ENCODE data around the gene FRMD4A.

FRMD4A gene

GRCh38 chr10:13993673-13994089 lies 337.0 kb downstream of the FRMD4A start:
- Histone ChIP-seq H3K4me3 (ENCODE audit: low read depth in 1 of 5, low read length in 5 of 5) (no peak overlapping the region), H3K4me1 (ENCODE audit: control insufficient read depth in 5 of 5, insufficient read depth in 5 of 5, low read length in 5 of 5) (peaks cover 15 to 36% (median 26%) of the 10 kb centered on the region in 5 donors), H3K27me3 (ENCODE audit: control insufficient read depth in 5 of 5, insufficient read depth in 4 of 5, low read length in 5 of 5) (no peaks in the 10 kb centered on the region), H3K9ac (ENCODE audit: low read length in 5 of 5) (no peak overlapping the region), H3K27ac (ENCODE audit: low read depth, low read length) (no peak overlapping the region), H3K36me3 (ENCODE audit: control insufficient read depth in 5 of 5, insufficient read depth in 5 of 5, low read length in 5 of 5) (no peaks in the 10 kb centered on the region), H3K9me3 (ENCODE audit: control insufficient read depth in 5 of 5, low read length in 5 of 5) (no peaks in the 10 kb centered on the region)

GRCh38 chr10:13993169-13993568 lies 337.6 kb downstream of the FRMD4A start:
- no peak overlapping the region for H3K9ac ChIP-seq (ENCODE audit: low read length in 5 of 5)
- no peak overlapping the region for H3K27ac ChIP-seq (ENCODE audit: low read depth, low read length)
- H3K27me3 ChIP-seq (ENCODE audit: control insufficient read depth in 5 of 5, insufficient read depth in 4 of 5, low read length in 5 of 5) = no peaks in the 10 kb centered on the region
- H3K9me3 ChIP-seq (ENCODE audit: control insufficient read depth in 5 of 5, low read length in 5 of 5) = no peaks in the 10 kb centered on the region
- no peaks in the 10 kb centered on the region for H3K36me3 ChIP-seq (ENCODE audit: control insufficient read depth in 5 of 5, insufficient read depth in 5 of 5, low read length in 5 of 5)
- peaks cover 15 to 36% (median 26%) of the 10 kb centered on the region in 5 donors for H3K4me1 ChIP-seq (ENCODE audit: control insufficient read depth in 5 of 5, insufficient read depth in 5 of 5, low read length in 5 of 5)
- H3K4me3 ChIP-seq (ENCODE audit: low read depth in 1 of 5, low read length in 5 of 5) = no peak overlapping the region

DNA sequence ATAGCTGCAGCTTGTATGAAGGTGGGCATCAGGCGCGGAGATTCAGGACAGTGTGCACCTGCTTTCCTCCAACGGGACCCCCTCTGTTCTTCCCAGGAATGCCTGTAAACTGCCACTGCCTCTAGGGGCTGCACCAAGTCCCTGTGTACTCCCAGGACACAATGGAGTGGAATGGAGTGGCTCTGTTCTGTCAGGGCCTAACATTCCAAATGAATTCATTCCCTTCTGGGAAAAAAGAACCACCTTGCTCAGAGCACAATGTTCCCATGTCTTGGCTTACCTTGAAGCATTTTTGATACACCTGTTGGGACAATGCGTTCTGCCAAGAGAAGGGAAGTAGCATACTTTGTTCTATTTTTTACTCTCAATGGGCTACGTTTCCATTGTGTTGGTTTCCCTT lies 339.4 kb downstream of the FRMD4A start:
- Histone ChIP-seq H3K4me1 (ENCODE audit: control insufficient read depth in 5 of 5, insufficient read depth in 5 of 5, low read length in 5 of 5) (peaks cover 15 to 39% (median 26%) of the 10 kb centered on the region in 5 donors), H3K4me3 (ENCODE audit: low read depth in 1 of 5, low read length in 5 of 5) (peak overlapping the region in 4 of 5 donors; percentile 7 to 57 (median 36)), H3K36me3 (ENCODE audit: control insufficient read depth in 5 of 5, insufficient read depth in 5 of 5, low read length in 5 of 5) (no peaks in the 10 kb centered on the region), H3K9ac (ENCODE audit: low read length in 5 of 5) (no peak overlapping the region), H3K27ac (ENCODE audit: low read depth, low read length) (peak overlapping the region; percentile 50), H3K27me3 (ENCODE audit: control insufficient read depth in 5 of 5, insufficient read depth in 4 of 5, low read length in 5 of 5) (no peaks in the 10 kb centered on the region), H3K9me3 (ENCODE audit: control insufficient read depth in 5 of 5, low read length in 5 of 5) (no peaks in the 10 kb centered on the region)

GRCh38 chr10:13990946-13991345 lies 339.8 kb downstream of the FRMD4A start:
- no peaks in the 10 kb centered on the region for H3K27me3 ChIP-seq (ENCODE audit: control insufficient read depth in 5 of 5, insufficient read depth in 4 of 5, low read length in 5 of 5)
- H3K4me3 ChIP-seq (ENCODE audit: low read depth in 1 of 5, low read length in 5 of 5) = peak overlapping the region; percentile 7 to 57 (median 39)
- H3K27ac ChIP-seq (ENCODE audit: low read depth, low read length) = peak overlapping the region; percentile 50
- no peaks in the 10 kb centered on the region for H3K9me3 ChIP-seq (ENCODE audit: control insufficient read depth in 5 of 5, low read length in 5 of 5)
- H3K36me3 ChIP-seq (ENCODE audit: control insufficient read depth in 5 of 5, insufficient read depth in 5 of 5, low read length in 5 of 5) = no peaks in the 10 kb centered on the region
- H3K9ac ChIP-seq (ENCODE audit: low read length in 5 of 5) = peak overlapping the region in 2 of 5 donors; percentile 29 to 30
- peaks cover 15 to 39% (median 26%) of the 10 kb centered on the region in 5 donors for H3K4me1 ChIP-seq (ENCODE audit: control insufficient read depth in 5 of 5, insufficient read depth in 5 of 5, low read length in 5 of 5)

DNA sequence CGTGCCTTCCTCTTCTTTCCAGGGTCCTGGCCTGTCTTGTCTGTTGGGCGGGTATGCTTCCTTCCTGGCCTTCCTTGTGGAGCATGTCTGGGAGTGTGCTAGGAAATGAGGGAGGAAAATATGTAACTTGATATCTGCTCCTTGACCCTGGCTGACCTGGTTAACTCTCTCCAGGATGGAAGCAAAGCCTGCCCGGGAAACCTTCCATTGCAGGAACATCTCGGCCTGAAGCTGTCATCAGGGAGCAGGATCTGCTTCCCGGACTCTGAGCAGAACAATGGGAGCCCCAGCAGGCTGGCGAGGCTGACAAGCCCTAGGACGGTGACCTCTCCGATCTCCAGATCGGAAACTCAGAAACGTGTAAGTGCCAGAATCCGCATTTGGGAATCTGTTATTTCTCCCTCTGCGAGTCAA lies 340.3 kb downstream of the FRMD4A start:
- peak overlapping the region; percentile 7 to 57 (median 39) for H3K4me3 ChIP-seq (ENCODE audit: low read depth in 1 of 5, low read length in 5 of 5)
- peaks cover 15 to 39% (median 26%) of the 10 kb centered on the region in 5 donors for H3K4me1 ChIP-seq (ENCODE audit: control insufficient read depth in 5 of 5, insufficient read depth in 5 of 5, low read length in 5 of 5)
- no peaks in the 10 kb centered on the region for H3K9me3 ChIP-seq (ENCODE audit: control insufficient read depth in 5 of 5, low read length in 5 of 5)
- peak overlapping the region; percentile 50 for H3K27ac ChIP-seq (ENCODE audit: low read depth, low read length)
- peak overlapping the region in 3 of 5 donors; percentile 26 to 30 (median 29) for H3K9ac ChIP-seq (ENCODE audit: low read length in 5 of 5)
- no peaks in the 10 kb centered on the region for H3K36me3 ChIP-seq (ENCODE audit: control insufficient read depth in 5 of 5, insufficient read depth in 5 of 5, low read length in 5 of 5)
- H3K27me3 ChIP-seq (ENCODE audit: control insufficient read depth in 5 of 5, insufficient read depth in 4 of 5, low read length in 5 of 5) = no peaks in the 10 kb centered on the region

GRCh38 chr10:13989616-13990015 lies 341.1 kb downstream of the FRMD4A start:
- H3K27me3 ChIP-seq (ENCODE audit: control insufficient read depth in 5 of 5, insufficient read depth in 4 of 5, low read length in 5 of 5) = no peaks in the 10 kb centered on the region
- peak overlapping the region; percentile 50 for H3K27ac ChIP-seq (ENCODE audit: low read depth, low read length)
- H3K4me1 ChIP-seq (ENCODE audit: control insufficient read depth in 5 of 5, insufficient read depth in 5 of 5, low read length in 5 of 5) = peaks cover 15 to 39% (median 26%) of the 10 kb centered on the region in 5 donors
- H3K9me3 ChIP-seq (ENCODE audit: control insufficient read depth in 5 of 5, low read length in 5 of 5) = no peaks in the 10 kb centered on the region
- no peak overlapping the region for H3K9ac ChIP-seq (ENCODE audit: low read length in 5 of 5)
- no peak overlapping the region for H3K4me3 ChIP-seq (ENCODE audit: low read depth in 1 of 5, low read length in 5 of 5)
- H3K36me3 ChIP-seq (ENCODE audit: control insufficient read depth in 5 of 5, insufficient read depth in 5 of 5, low read length in 5 of 5) = no peaks in the 10 kb centered on the region

DNA sequence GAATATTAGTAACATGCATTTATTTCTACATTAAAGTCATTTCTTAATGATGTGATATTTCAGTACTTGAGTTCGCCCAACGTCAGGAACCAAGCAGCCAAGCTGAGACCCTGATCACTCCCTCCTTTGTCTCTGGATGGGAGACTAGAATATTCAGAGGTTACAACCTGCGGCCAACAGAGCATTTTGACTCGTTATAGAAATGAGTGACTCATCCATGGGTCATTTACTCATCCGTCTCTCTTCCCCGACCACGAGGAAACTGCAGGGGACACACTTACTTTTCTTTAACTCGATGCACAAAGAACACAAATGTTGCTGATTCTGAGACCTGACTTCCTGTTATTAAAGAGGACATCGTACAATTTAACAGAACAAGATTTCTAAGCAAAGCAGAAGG lies 343.3 kb downstream of the FRMD4A start:
- H3K27ac ChIP-seq (ENCODE audit: low read depth, low read length) = no peak overlapping the region
- H3K9ac ChIP-seq (ENCODE audit: low read length in 5 of 5) = no peak overlapping the region
- H3K36me3 ChIP-seq (ENCODE audit: control insufficient read depth in 5 of 5, insufficient read depth in 5 of 5, low read length in 5 of 5) = no peaks in the 10 kb centered on the region
- H3K9me3 ChIP-seq (ENCODE audit: control insufficient read depth in 5 of 5, low read length in 5 of 5) = no peaks in the 10 kb centered on the region
- H3K4me3 ChIP-seq (ENCODE audit: low read depth in 1 of 5, low read length in 5 of 5) = no peak overlapping the region
- H3K4me1 ChIP-seq (ENCODE audit: control insufficient read depth in 5 of 5, insufficient read depth in 5 of 5, low read length in 5 of 5) = peaks cover 12 to 30% (median 20%) of the 10 kb centered on the region in 5 donors
- no peaks in the 10 kb centered on the region for H3K27me3 ChIP-seq (ENCODE audit: control insufficient read depth in 5 of 5, insufficient read depth in 4 of 5, low read length in 5 of 5)

DNA sequence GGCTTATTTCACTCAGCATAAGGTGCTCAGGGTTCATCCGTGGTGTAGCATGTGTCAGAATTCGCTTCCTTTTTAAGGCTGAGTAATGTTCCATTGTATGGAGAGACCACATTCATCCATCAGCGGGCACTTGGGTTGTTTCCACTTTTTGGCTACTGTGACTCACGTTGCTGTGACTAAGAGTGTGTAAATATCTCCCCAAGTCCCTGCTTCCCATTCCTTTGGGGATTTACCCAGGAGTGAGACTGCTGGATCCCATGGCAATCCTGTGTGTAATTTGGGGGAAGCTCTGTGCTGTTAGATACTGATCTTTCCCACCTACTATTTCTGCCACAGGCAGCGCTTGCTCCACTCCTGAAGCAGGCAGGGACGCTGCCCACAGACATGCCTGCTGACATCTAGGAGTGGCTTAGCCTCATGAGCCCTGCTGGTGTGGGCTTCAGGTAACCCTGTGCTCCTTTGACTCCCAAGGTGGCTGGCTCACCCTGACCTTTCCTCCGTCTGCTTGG lies 346.0 kb downstream of the FRMD4A start:
- Histone ChIP-seq H3K9me3 (ENCODE audit: control insufficient read depth in 5 of 5, low read length in 5 of 5) (no peaks in the 10 kb centered on the region), H3K27ac (ENCODE audit: low read depth, low read length) (no peak overlapping the region)

DNA sequence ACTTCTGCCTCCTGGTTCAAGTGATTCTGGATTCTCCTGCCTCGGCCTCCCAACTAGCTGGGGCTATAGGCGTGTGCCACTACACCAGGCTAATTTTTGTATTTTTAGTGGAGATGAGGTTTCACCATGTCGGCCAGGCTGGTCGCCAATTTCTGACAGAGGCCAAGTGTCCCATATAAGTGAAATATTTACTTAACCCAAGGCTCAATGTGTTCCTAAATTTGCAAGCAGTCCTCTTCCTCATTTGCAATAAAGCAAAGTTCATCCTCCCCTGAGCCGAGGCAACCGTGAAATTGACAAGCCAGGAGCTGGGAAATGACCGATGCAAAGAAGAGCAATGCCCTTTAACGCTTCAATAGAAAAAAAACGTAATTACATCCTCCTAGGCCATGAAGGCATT lies 347.7 kb downstream of the FRMD4A start:
- Histone ChIP-seq H3K36me3 (ENCODE audit: control insufficient read depth in 5 of 5, insufficient read depth in 5 of 5, low read length in 5 of 5) (no peaks in the 10 kb centered on the region), H3K9ac (ENCODE audit: low read length in 5 of 5) (no peak overlapping the region), H3K9me3 (ENCODE audit: control insufficient read depth in 5 of 5, low read length in 5 of 5) (no peaks in the 10 kb centered on the region), H3K27me3 (ENCODE audit: control insufficient read depth in 5 of 5, insufficient read depth in 4 of 5, low read length in 5 of 5) (no peaks in the 10 kb centered on the region), H3K4me3 (ENCODE audit: low read depth in 1 of 5, low read length in 5 of 5) (no peak overlapping the region), H3K4me1 (ENCODE audit: control insufficient read depth in 5 of 5, insufficient read depth in 5 of 5, low read length in 5 of 5) (peaks cover 0 to 9% (median 0%) of the 10 kb centered on the region in 5 donors), H3K27ac (ENCODE audit: low read depth, low read length) (no peak overlapping the region)

More for the DNA sequence above, 346.0 kb downstream of the FRMD4A start:
- Histone ChIP-seq H3K36me3 (ENCODE audit: control insufficient read depth in 5 of 5, insufficient read depth in 5 of 5, low read length in 5 of 5) (no peaks in the 10 kb centered on the region), H3K4me3 (ENCODE audit: low read depth in 1 of 5, low read length in 5 of 5) (no peak overlapping the region), H3K4me1 (ENCODE audit: control insufficient read depth in 5 of 5, insufficient read depth in 5 of 5, low read length in 5 of 5) (peaks cover 0 to 10% (median 2%) of the 10 kb centered on the region in 5 donors), H3K9ac (ENCODE audit: low read length in 5 of 5) (no peak overlapping the region), H3K27me3 (ENCODE audit: control insufficient read depth in 5 of 5, insufficient read depth in 4 of 5, low read length in 5 of 5) (no peaks in the 10 kb centered on the region)

DNA sequence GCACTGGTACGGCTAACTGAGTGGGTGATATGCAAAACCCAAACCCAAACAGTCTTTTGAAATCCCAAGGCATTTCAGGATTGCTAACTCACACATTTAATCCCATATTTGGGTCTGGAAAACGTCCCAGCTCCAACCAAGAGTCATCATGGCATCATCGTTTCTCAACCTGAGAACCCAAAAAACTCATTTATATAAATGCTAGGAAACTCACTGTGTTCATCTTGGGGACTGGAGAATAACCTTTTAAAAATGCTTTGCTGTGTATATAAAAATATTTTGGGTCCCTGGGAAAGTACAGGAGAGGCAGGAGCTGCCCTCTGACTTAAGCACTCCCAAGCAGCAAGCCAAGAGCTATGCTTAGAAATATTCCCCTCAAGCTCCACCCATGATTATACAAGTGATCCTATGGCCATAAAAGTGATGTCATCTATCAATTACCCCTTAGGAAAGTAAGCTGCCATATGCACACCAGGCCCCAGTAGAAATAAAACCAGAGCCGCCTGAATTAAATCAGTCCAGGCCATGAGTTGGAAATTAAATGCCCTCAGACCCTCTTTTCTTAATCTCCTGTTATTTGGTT lies 352.1 kb downstream of the FRMD4A start:
- Histone ChIP-seq H3K9ac (ENCODE audit: low read length in 5 of 5) (no peak overlapping the region), H3K36me3 (ENCODE audit: control insufficient read depth in 5 of 5, insufficient read depth in 5 of 5, low read length in 5 of 5) (no peaks in the 10 kb centered on the region), H3K4me3 (ENCODE audit: low read depth in 1 of 5, low read length in 5 of 5) (no peak overlapping the region), H3K27ac (ENCODE audit: low read depth, low read length) (no peak overlapping the region), H3K4me1 (ENCODE audit: control insufficient read depth in 5 of 5, insufficient read depth in 5 of 5, low read length in 5 of 5) (peaks cover 0 to 8% (median 2%) of the 10 kb centered on the region in 5 donors), H3K27me3 (ENCODE audit: control insufficient read depth in 5 of 5, insufficient read depth in 4 of 5, low read length in 5 of 5) (no peaks in the 10 kb centered on the region), H3K9me3 (ENCODE audit: control insufficient read depth in 5 of 5, low read length in 5 of 5) (no peaks in the 10 kb centered on the region)
